Left cardiac atrium (tissue), 4 donors: ENCODE measurements around the gene CFDP1. TPM values are rescaled to one million over a fixed set of nuclear protein-coding genes. Genes with fewer than 3 reads are reported as not detected.

Experiments
- ATAC-seq, 2 donors: fragments of 200-7000 bp; cut with Tn5 transposase; one replicate each; pipeline ENCODE4 v1.9.1; 2020; ENCODE audit warnings: mild to moderate bottlenecking in 2 of 2, moderate library complexity in 2 of 2
- DNase-seq: peaks from one replicate; pipeline ENCODE4 v3.0.0-alpha.2; 2020
- intact Hi-C, 2 donors: fragments of 100-400 bp; cut with DNase I; formaldehyde crosslinking; loops; one replicate each; pipeline versions ENCODE4 v1.14.1 to v1.15.1; 2022 to 2023
- total RNA-seq, 2 donors: library from RNA; stranded (reverse); fragmentation: NEBNext Ultra II Directional; extraction: Animal tissue kit (Norgen Biotek cat#: 25700); gene quantifications; one replicate each; pipeline ENCODE4 v1.2.1, GENCODE V29; 2021
- donor health status: DM: no; HTN: yes; CAD: no.
- donor health status: DM: no; HTN: yes; CAD: no; lungs with severe emphysema.
- donor health status: DM: yes; HTN: yes; CAD: no.
- donor health status: Dilated cardiomyopathy.

The CFDP1 gene
- total RNA-seq, 2 donors from 2014 or later, result 31.3 to 32.7 TPM

DNA sequence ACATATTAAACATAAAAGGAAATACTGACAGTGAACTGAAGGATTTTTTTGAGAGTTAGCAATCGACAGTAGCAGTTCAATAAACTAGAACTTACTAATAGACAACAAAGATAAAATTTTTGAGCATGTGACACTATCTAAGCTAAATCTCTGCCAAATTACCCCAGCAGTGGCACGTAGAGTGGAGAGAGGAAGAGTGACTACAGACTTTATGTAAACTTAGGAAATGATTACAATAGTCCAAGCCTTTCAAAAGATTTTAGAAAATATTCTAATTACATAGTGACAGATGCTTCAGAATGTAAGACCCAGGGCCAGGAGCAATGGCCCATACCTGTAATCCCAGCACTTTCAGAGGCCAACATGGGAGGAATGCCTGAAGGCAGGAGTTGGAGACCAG, 52.4 kb downstream of the CFDP1 start:
- intact Hi-C loops, result no loop called here
- DNase-seq, result no peak
- ATAC-seq, result no peak

GRCh38 chr16:75379911-75380847, 53.1 kb downstream of the CFDP1 start:
- peak; percentile 10 to 25 for ATAC-seq
- intact Hi-C loops, result no loop called here
- DNase-seq, result no peak

DNA sequence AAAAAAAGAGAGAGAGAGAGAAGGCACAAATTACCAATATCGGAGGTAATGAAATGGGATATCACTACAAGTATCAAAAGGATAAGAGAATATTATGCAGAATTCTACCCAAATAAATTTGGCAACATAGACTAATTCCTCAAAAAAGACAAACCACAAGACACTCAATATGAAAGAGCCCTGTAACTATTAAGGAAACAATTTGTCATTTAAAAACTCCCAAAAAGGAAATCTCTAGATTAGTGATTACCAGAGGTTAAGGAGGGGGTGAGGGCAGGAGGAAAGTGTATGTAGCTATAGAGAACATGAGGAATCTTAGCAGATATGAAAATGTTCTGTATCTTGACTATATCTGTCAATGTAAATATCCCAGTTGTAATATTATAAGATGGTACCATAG, 54.0 kb downstream of the CFDP1 start:
- no peak for DNase-seq
- intact Hi-C loops, result no loop called here
- ATAC-seq, result no peak

- DNase-seq (no peak), ATAC-seq (no peak)
- intact Hi-C loops, result no loop called here
Observed at GRCh38 chr16:75378616-75379015, 54.7 kb downstream of the CFDP1 start.

DNA sequence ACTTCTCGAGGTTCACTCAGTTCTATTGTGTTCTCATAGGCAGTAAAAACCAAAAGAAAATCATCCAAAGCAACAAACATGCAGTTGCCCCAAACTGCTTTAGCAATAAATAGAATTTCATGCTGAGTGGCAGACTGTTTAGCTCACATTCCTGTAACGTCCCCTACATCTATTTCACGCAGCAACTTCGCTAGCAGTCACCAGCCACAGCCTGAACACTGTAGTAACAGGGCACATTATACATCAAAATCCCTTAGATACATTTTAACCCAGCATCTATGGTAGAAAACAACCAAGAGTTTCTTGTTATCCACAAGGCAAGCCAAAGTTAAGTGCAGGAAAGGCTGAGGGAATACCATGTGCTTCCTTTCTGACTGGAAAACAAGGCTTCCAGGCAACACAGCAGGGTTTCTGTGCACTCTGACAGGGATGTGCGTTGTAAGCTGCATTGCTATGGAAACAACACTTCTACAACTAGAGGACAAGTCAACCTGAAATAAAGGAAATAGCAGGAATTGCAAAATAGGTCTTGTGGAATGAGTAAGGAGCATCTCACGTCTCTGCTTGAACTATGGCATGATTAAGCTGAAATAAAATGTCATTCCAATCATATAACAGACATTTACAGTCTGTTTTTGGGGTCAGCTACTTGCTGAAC, 55.4 kb downstream of the CFDP1 start:
- peak; percentile 62 to 78 for ATAC-seq
- intact Hi-C loops, result no loop called here
- no peak for DNase-seq

DNA sequence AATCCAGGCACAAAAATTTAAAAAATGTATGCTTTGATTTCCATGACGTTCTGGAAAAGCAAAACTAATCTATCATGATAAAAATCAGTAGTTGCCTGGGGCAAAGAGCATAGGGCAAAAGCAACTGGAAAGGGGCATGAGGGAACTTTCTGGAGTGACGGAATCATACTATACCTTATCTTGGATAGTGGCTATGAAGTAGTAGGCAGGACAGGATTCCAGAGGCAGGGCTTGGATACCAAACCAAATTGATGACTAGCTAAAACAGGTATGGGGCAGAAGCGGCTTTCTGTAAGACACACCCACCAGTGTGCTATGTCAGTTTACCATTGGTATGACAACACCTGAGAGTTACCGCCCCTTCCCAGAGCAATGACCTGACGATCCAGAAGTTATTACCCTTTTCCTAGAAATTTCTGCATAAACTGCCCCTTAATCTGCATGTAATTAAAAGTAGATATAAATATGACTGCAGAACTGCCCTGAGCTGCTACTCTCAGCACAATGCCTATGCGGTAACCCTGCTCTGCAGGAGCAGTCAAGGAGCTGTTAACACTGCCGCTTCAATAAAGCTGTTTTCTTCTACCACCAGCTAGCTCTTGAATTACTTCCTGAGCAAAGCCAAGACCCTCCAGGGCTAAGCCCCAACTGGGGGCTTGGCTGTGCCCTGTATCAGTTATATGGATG, 56.7 kb downstream of the CFDP1 start:
- intact Hi-C loops, result no loop called here
- ATAC-seq (peak; percentile 27 to 67), DNase-seq (no peak)

DNA sequence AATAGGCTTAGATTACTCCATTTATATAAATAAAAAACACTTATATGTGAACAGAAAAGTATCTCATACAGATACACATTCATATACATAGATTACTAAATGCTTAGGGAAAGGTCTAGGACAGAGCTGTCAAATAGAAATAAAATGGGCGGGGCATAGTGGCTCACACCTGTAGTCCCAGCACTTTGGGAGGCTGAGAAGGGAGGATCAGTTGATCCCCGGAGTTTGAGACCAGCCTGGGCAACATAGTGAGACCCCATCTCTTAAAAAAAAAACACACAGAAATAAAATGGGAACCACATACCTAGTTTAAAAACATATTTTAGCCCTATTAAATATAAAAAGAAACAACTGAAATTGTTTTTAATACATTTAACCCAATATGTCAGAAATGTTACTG, 58.9 kb downstream of the CFDP1 start:
- ATAC-seq (no peak), DNase-seq (no peak)
- intact Hi-C loops, result no loop called here

GRCh38 chr16:75372236-75372856, 61.0 kb downstream of the CFDP1 start:
- intact Hi-C loops, result no loop called here
- ATAC-seq, result peak in 1 of 2 donors; percentile 78
- no peak for DNase-seq

DNA sequence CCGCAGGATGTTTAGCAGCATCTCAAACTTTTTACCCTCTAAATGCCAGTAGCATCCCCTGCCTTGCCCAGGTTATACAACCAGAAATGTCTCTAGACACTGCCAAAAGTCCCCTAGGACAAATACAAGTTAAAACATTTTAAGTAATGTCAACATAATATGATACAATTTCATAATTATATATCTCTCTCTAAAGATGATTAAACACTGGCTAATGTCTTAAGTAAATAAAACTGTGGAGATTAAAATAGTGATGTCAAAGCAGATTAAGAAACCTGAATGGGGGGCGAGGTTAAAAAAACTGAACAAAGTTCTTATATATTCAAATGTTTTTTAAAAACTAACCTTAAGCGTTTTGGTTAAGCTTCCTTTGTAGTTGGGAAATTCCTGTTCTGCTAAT, 62.1 kb downstream of the CFDP1 start:
- no peak for ATAC-seq
- intact Hi-C loops, result no loop called here
- no peak for DNase-seq

GRCh38 chr16:75364286-75364791, 69.0 kb downstream of the CFDP1 start:
- DNase-seq (no peak), ATAC-seq (no peak)
- intact Hi-C loops, result no loop called here

DNA sequence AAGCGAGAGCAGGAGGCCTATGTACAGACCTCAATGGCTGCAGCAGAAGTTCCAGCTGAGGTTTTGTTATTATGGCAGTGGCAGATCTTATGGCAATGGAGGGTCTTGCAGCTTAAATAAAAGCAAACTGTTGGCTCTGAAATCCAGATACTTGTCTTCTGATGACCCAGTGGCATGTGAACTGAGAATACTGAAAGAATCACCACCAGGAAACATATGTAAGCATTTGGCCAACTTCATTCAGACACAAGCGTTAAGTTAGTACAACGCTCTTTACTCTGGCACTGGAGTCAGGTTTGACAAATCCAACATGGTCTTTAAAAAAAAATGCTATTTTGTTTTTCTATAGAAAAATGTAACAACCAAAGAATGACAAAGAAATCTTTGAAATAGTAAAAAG, 70.5 kb downstream of the CFDP1 start:
- DNase-seq (no peak), ATAC-seq (no peak)
- intact Hi-C loops, result no loop called here

DNA sequence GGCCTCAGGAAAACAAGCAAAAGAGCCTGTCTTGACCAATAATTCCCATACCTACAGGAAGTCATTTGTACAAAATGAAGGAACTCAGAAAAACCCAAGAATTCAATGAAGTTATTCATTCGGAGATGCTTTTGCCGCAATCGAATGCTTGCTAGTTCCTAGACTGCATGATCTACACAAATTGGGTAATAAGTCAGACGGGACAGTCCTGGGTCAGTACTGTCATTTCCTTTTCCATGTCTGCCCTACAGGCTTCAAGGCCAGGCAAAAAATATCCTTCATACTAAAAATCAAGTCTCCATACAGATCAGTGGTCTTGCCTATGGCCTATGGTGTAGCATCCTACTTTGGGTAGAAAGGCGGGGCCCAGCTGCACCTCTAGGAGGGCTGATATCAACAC, 71.4 kb downstream of the CFDP1 start:
- intact Hi-C loops, result no loop called here
- ATAC-seq, result no peak
- DNase-seq, result no peak

DNA sequence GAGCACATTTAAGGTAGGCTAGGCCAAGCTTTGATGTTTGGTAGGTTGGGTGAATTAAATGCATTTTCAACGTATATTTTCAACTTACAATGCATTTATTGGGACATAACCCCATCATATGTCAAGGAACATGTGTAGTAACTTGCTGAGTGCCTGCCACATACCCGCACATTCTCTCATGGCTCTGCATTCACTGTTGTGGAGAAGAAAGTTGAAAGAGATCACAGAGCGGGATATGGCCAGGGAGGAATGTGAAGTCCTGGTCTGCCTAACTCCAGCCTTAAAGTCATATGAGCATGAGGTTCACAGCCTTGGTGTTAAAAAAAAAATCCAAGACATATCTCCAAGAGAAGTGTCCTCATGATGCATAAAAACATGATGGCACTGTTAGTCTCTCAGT, 79.1 kb downstream of the CFDP1 start:
- intact Hi-C loops, result no loop called here
- no peak for ATAC-seq
- DNase-seq, result no peak

DNA sequence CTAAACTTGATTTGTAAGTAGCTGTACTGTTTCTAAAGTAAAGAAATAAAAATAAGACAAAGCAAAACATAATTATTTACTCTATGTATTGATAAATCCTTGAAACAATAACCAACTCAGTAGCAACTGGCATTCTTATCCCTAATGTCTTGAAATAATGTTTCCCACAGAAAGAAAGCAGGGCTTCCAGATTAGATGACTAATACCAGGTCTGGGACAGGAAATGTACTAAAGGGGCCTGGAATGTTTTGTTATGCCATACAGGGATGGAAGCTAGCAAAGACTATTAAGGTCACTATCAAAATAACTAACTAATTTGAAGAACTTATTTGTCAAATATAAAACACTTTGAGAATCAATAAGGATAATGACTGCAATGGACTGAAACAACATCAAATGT, 82.1 kb downstream of the CFDP1 start:
- DNase-seq, result no peak
- intact Hi-C loops, result no loop called here
- ATAC-seq, result peak in 1 of 2 donors; percentile 53

DNA sequence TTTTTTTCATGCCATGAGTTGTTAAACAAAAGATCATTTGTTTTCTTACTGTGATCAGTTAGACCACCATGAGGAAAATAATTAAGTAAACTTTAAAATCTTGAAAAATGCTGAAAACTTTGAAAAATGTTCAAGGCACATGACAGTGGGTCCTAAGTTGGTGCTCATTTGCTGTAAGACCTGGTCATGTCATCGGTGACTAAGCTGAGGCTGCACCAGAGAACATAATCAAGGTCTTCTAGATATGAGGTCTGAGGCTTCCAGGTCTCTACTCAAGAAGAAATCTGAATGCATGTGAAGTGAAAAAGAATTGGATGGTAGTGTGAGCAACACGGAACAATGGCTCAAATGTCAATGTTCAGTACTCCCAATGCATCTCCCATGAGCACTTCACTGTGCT, 87.6 kb downstream of the CFDP1 start:
- DNase-seq, result no peak
- ATAC-seq, result no peak
- intact Hi-C loops, result no loop called here

DNA sequence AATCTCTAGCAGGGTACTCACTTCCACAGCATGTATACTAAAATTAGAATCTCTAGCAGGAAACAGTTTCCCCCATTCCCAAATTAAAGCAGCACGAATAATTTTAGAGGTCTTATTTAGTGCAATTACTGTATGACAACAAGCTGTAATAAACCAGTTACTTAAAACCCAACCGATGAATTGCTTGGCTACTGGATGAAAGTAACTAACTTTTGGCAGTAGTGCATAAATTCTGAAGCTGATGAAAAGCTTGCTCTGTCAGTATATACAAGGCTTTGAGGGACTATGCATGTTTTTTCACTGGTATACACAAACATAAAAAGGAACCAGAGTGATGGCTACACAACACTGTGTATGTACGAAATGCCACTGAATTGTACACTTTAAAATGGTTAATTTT, 89.4 kb downstream of the CFDP1 start:
- intact Hi-C loops, result no loop called here
- ATAC-seq, result no peak

GRCh38 chr16:75343286-75343685, 90.0 kb downstream of the CFDP1 start:
- ATAC-seq (no peak), DNase-seq (no peak)
- intact Hi-C loops, result no loop called here

More for the DNA sequence above, 89.4 kb downstream of the CFDP1 start:
- no peak for DNase-seq

DNA sequence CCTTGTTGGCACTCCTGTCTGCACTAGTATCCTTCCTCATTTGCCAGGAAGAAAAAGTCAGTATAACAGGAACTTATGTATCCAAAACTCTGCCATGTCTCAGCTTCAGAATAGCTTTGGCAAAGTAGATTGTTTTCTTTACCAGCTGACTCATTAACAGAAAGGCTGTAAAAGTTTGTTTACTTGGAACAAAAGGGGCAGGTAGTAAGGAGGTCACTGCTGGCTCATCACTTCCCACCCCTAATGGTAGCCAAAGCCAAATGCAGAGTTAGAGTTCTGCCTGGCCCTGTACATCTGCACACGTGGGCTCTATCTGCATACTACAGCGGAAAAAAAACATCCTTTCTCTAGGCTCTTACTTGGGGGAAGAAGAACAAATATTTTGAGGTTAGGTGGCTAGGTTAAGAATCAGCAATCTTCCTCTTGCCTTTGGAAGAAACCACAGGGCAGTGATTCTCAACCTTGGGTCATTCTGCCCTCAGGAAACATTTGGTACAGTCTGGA, 90.9 kb downstream of the CFDP1 start:
- intact Hi-C loops, result no loop called here
- ATAC-seq (peak; percentile 72 to 89), DNase-seq (no peak)

DNA sequence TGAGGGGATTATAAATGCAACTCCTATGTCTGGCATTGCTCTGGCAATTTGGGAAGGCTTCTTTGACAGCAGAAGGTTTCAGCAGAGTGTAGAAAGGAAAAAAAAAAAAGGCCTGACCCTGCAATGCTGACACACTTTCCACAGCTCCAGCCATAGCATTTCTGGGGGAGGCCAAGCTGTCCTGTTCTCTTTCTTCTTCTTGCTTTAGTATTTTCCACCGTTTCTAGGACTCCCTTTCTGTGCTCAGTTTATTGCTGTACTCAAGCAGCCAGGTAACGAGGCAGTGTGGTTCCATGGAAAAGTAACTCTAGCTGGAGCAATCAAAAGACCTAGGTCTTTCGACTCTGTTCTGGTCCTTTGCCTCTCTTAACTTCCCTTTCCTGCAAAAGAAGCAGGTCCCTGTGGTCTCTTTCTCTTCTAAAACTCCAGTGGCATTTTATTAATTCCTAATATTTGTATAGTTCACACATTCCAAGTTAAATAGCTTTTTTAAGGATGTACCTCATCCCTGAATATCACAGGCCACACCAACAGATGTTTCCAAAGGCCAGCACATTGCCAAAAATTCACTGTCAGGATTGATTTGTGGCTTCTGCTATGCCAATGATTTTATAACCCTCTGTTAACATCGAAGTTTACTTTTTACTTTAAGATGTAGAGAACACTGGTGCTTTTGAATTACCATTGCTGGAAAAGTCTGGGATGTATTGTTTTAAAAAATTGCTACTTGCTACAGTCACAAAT, 91.6 kb downstream of the CFDP1 start:
- DNase-seq, result no peak
- no peak for ATAC-seq
- intact Hi-C loops, result no loop called here
